Smooth muscle cell (in vitro differentiated cells): ENCODE measurements around the gene INTS4. TPM values are rescaled to one million over a fixed set of nuclear protein-coding genes. Genes with fewer than 3 reads are reported as not detected.

ENCODE experiments used
- DNase-seq: peaks from one replicate; lab custom pipeline; 2025; ENCODE audit not compliant: unreplicated experiment; lab: John Stamatoyannopoulos, UW
- H2AFZ ChIP-seq: fragments of 200-600 bp; sonication (generic); 2 replicates; pipeline ENCODE4 v1.6.0; 2016; ENCODE audit warnings: antibody characterized with exemption, low read depth, mild to moderate bottlenecking
- H3F3A ChIP-seq: fragments of 200-600 bp; sonication (generic); 2 replicates; pipeline ENCODE4 v1.6.0; 2017; ENCODE audit warnings: antibody characterized with exemption, low read depth
- H3K27ac ChIP-seq: fragments of 200-600 bp; sonication (generic); 2 replicates; pipeline ENCODE4 v1.5.1; 2016; ENCODE audit warnings: low read depth, mild to moderate bottlenecking
- H3K27me3 ChIP-seq: fragments of 200-600 bp; sonication (generic); 2 replicates; pipeline ENCODE4 v1.6.1; 2016; ENCODE audit warnings: low read depth, mild to moderate bottlenecking
- H3K36me3 ChIP-seq: fragments of 200-600 bp; sonication (generic); 2 replicates; pipeline ENCODE4 v1.5.1; 2016; ENCODE audit warnings: low read depth
- H3K4me1 ChIP-seq: fragments of 200-600 bp; sonication (generic); 2 replicates; pipeline ENCODE4 v1.5.1; 2016; ENCODE audit warnings: low read depth
- H3K4me2 ChIP-seq: fragments of 200-600 bp; sonication (generic); 2 replicates; pipeline ENCODE4 v1.6.0; 2016; ENCODE audit warnings: mild to moderate bottlenecking
- H3K4me3 ChIP-seq: fragments of 200-600 bp; sonication (generic); 2 replicates; pipeline ENCODE4 v1.5.1; 2016; ENCODE audit warnings: mild to moderate bottlenecking
- H3K79me2 ChIP-seq: fragments of 200-600 bp; sonication (generic); 2 replicates; pipeline ENCODE4 v1.6.0; 2016; ENCODE audit warnings: low read depth, mild to moderate bottlenecking
- H3K9ac ChIP-seq: fragments of 200-600 bp; sonication (generic); 2 replicates; pipeline ENCODE4 v1.6.0; 2016; ENCODE audit warnings: low read depth
- H3K9me3 ChIP-seq: fragments of 200-600 bp; sonication (generic); replicated peaks from 2 replicates; pipeline ENCODE4 v1.5.1; 2016; ENCODE audit warnings: low read depth
- H4K20me1 ChIP-seq: fragments of 200-600 bp; sonication (generic); 2 replicates; pipeline ENCODE4 v1.6.0; 2016; ENCODE audit warnings: low read depth
- CTCF ChIP-seq: fragments of 200-600 bp; sonication (generic); IDR thresholded peaks from 2 replicates; pipeline ENCODE4 v1.5.1; 2017; ENCODE audit warnings: borderline replicate concordance, mild to moderate bottlenecking, antibody characterized with exemption; ENCODE audit not compliant: insufficient read depth, poor library complexity, severe bottlenecking
- WGBS: methylation state at CpG from one replicate; pipeline ENCODE4 v1.1.7; 2016; ENCODE audit warnings: low lambda C conversion rate; 5-methylcytosine and 5-hydroxymethylcytosine counted together
- polyA plus RNA-seq: library from polyadenylated mRNA; unstranded; fragments of >200 nt; fragmentation: Nextera tagmentation; extraction: Ambion mirVana; gene quantifications from 2 replicates; pipeline ENCODE4 v1.2.1, GENCODE V29; 2016
- total RNA-seq: library from RNA; depleted of rRNA; stranded (reverse); fragments of >200 nt; gene quantifications from 2 replicates; pipeline ENCODE4 v1.2.3, GENCODE V29; 2014

The INTS4 gene
- total and polyA plus RNA-seq, 2 experiments from 2014 or later, result 22.4 to 28.9 TPM

DNA sequence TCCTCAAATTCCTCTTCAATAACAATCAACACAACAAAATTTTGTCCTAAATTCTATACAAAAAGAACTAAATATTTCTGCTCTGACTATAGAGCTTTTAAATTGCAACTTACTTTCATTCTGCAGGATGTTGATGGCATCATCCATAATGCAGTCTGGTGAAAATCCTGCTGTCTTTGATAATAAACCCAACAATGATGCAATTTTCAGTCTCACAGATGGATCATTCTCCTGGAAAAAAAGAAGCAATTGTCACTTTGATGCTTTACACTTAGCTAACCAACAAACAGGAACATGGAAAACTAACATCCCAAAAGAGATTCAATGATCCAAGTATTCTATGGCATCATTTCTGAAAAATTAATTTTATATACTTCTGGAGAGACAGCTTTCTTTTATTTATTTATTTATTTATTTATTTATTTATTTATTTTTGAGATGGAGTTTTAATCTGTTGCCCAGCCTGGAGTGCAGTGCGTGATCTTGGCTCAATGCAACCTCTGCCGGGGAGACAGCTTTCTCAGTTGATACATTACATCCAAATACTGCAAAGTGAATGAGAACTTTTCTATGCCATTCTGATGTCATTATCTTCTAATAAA, 13.0 kb downstream of the INTS4 start:
- Histone ChIP-seq H3K4me3 (no peak overlapping the region), H3F3A (no peaks in the 10 kb centered on the region), H3K36me3 (peaks cover 10% of the 10 kb centered on the region), H3K4me1 (no peaks in the 10 kb centered on the region), H3K27me3 (no peaks in the 10 kb centered on the region), H3K9ac (no peak overlapping the region), H3K9me3 (no peaks in the 10 kb centered on the region), H2AFZ (no peak overlapping the region), H3K4me2 (no peak overlapping the region), H3K79me2 (peaks cover 20% of the 10 kb centered on the region), H3K27ac (no peak overlapping the region), H4K20me1 (peaks cover 9% of the 10 kb centered on the region)
- no peak for DNase-seq
- 100% methylated on average over 2 of the region's 2 CpGs for WGBS
- TF ChIP-seq CTCF, result no peak

DNA sequence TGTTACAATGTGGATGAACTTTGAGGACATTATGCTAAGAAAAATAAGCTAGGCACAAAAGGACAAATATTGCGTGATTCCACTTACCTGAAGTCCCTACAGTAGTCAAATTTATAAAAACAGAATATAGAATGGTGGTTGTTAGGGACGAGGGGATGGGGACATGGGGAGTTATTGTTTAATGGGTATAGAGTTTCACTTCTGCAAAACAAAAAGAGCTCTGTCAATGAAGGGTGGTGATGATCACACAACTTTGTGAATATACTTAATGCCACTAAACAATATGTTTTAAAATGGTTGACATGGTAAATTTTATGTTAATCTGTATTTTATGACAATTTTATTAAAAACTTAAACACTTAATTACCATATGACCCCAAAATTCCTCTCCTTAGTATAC, 26.1 kb downstream of the INTS4 start:
- Histone ChIP-seq H3K9me3 (no peaks in the 10 kb centered on the region), H3K27ac (no peak overlapping the region), H3K4me2 (no peak overlapping the region), H4K20me1 (no peaks in the 10 kb centered on the region), H3K9ac (no peak overlapping the region), H2AFZ (no peak overlapping the region), H3K4me3 (no peak overlapping the region), H3K36me3 (no peaks in the 10 kb centered on the region), H3F3A (no peaks in the 10 kb centered on the region), H3K4me1 (no peaks in the 10 kb centered on the region), H3K79me2 (no peaks in the 10 kb centered on the region), H3K27me3 (no peaks in the 10 kb centered on the region)
- DNase-seq, result no peak
- no peak for TF ChIP-seq CTCF
- 97% methylated on average over 2 of the region's 2 CpGs for WGBS

GRCh38 chr11:77967753-77968152, 26.7 kb downstream of the INTS4 start:
- Histone ChIP-seq H3K4me3 (no peak overlapping the region), H3F3A (no peaks in the 10 kb centered on the region), H3K9me3 (no peaks in the 10 kb centered on the region), H3K36me3 (no peaks in the 10 kb centered on the region), H4K20me1 (no peaks in the 10 kb centered on the region), H3K4me1 (no peaks in the 10 kb centered on the region), H3K4me2 (no peak overlapping the region), H3K79me2 (no peaks in the 10 kb centered on the region), H3K27ac (no peak overlapping the region), H3K27me3 (no peaks in the 10 kb centered on the region), H3K9ac (no peak overlapping the region), H2AFZ (no peak overlapping the region)
- TF ChIP-seq CTCF, result no peak
- no peak for DNase-seq

DNA sequence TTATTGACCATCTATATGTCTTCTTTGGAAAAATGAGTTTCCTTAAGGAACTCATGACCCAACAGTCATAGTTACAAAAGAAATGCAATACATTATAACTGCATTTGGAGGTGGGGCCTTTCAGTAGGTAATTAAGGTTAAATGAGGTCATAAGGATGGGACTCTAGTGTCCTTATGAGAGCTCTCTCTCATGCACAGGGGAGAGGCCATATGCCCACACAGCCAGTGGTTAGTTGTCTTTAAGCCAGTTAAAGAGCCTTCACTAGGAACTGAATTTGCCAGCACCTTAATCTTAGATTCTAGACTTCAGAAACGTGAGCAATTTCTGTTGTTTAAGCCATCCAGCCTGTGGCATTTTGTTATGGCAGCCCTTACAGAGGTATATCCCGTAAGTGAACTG, 27.3 kb downstream of the INTS4 start:
- WGBS, result 94% methylated on average over 2 of the region's 2 CpGs
- Histone ChIP-seq H2AFZ (no peak overlapping the region), H3K9me3 (no peaks in the 10 kb centered on the region), H3K27me3 (no peaks in the 10 kb centered on the region), H3K4me2 (no peak overlapping the region), H3K4me1 (no peaks in the 10 kb centered on the region), H3K27ac (no peak overlapping the region), H3K4me3 (no peak overlapping the region), H3K79me2 (no peaks in the 10 kb centered on the region), H3K36me3 (no peaks in the 10 kb centered on the region), H3F3A (no peaks in the 10 kb centered on the region), H4K20me1 (no peaks in the 10 kb centered on the region), H3K9ac (no peak overlapping the region)
- no peak for DNase-seq
- TF ChIP-seq CTCF, result no peak
